Fibroblast of the aortic adventitia (primary cell): ENCODE data around the gene MRPL10. TPM values are rescaled to one million over a fixed set of nuclear protein-coding genes. Genes with fewer than 3 reads are reported as not detected.

Source experiments
- DNase-seq: peaks from one replicate; pipeline ENCODE4 v3.0.0-alpha.2; 2010; ENCODE audit warnings: low read depth
- H3K4me3 ChIP-seq: 2 replicates; pipeline ENCODE4 v1.5.1; 2011; ENCODE audit warnings: low read depth, mild to moderate bottlenecking, control low read depth, low read length, moderate library complexity
- CTCF ChIP-seq: IDR thresholded peaks from 2 replicates; pipeline ENCODE4 v1.5.1; 2011; ENCODE audit warnings: mild to moderate bottlenecking, low read length, control low read depth, inconsistent platforms; ENCODE audit not compliant: insufficient read depth
- total RNA-seq: library from RNA; depleted of rRNA; stranded (reverse); fragments of >200 nt; gene quantifications from 2 replicates; pipeline ENCODE4 v1.2.3, GENCODE V29; 2012; ENCODE audit warnings: low replicate concordance

MRPL10 gene
- total RNA-seq, 1 donor = 28.0 TPM

GRCh38 chr17:47839071-47839470, 7.7 kb upstream of the MRPL10 start:
- DNase-seq = no peak
- no peak overlapping the region for H3K4me3 ChIP-seq
- TF ChIP-seq CTCF = no peak

- H3K4me3 ChIP-seq = no peak overlapping the region
- DNase-seq = no peak
- no peak for TF ChIP-seq CTCF
These were observed 7.3 kb upstream of the MRPL10 start for GRCh38 chr17:47838636-47839035.

GRCh38 chr17:47837401-47838039, 6.2 kb upstream of the MRPL10 start:
- no peak for DNase-seq
- no peak overlapping the region for H3K4me3 ChIP-seq
- TF ChIP-seq CTCF = no peak

- TF ChIP-seq CTCF = no peak
- DNase-seq = no peak
- H3K4me3 ChIP-seq = no peak overlapping the region
These were observed 5.3 kb upstream of the MRPL10 start for GRCh38 chr17:47836601-47837000.

GRCh38 chr17:47834756-47835155, 3.4 kb upstream of the MRPL10 start:
- no peak for DNase-seq
- no peak for TF ChIP-seq CTCF
- no peak overlapping the region for H3K4me3 ChIP-seq

GRCh38 chr17:47831934-47832327, 590 bp upstream of the MRPL10 start:
- no peak for TF ChIP-seq CTCF
- peak overlapping the region; percentile 79 for H3K4me3 ChIP-seq
- no peak for DNase-seq
